Hair follicular keratinocyte (primary cell): ENCODE results near the gene TP53TG3E. TPM values are rescaled to one million over a fixed set of nuclear protein-coding genes. Genes with fewer than 3 reads are reported as not detected.

Source experiments
- total RNA-seq: library from RNA; depleted of rRNA; stranded (reverse); fragments of >200 nt; gene quantifications from 2 replicates; pipeline ENCODE4 v1.2.3, GENCODE V29; 2015

TP53TG3E gene, protein sequence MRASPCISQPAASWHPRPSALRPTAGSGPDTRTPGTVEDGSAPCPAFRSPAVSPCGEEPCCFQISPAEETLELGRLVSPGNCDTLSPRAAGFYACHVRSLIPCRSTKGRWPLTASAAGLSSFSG
- total RNA-seq, result not detected in 2 replicates

GRCh38 chr16:33304006-33304405, at the start of gene TP53TG3E:
Gene TP53TG3E, plus strand, starts transcription at chr16:33304306. Its CDS starts 68 bp downstream, at chr16:33304374.

Other genes with a start within 250 kb of the TP53TG3E start
- gene TP53TG3C, start 110.1 kb upstream of the TP53TG3E start, total RNA-seq, result not detected in 2 replicates
- gene TP53TG3B, start 56.5 kb downstream of the TP53TG3E start, total RNA-seq, result not detected in 2 replicates
- not detected in 2 replicates for gene TP53TG3F, start 155.3 kb downstream of the TP53TG3E start, total RNA-seq